HepG2 (cell line): ENCODE measurements around the gene IQGAP3. TPM values are rescaled to one million over a fixed set of nuclear protein-coding genes. Genes with fewer than 3 reads are reported as not detected.

ENCODE experiments used
- CEBPB ChIP-seq: IDR thresholded peaks from 2 replicates; pipeline ENCODE4 v1.6.1; 2011; ENCODE audit warnings: low read depth, low read length, improper control_type of control experiment, borderline replicate concordance
- HHEX ChIP-seq: IDR thresholded peaks from 2 replicates; pipeline ENCODE4 v1.6.1; 2016; ENCODE audit warnings: control low read depth
- JUND ChIP-seq: sonication (generic); formaldehyde crosslinking; IDR thresholded peaks from 2 replicates; pipeline ENCODE4 v1.8.0; 2022; ENCODE audit warnings: mild to moderate bottlenecking, missing genetic modification reagents
- KDM6A ChIP-seq: IDR thresholded peaks from 2 replicates; pipeline ENCODE4 v1.6.1; 2016; ENCODE audit warnings: low read depth
- LCORL ChIP-seq, 2 experiments: fragments of 450-650 bp in 1 of 2; sonication (generic) in 1 of 2; formaldehyde crosslinking in 1 of 2; IDR thresholded peaks; 2 replicates each; pipeline versions ENCODE4 v1.5.0 to v1.6.1; 2017 to 2020; ENCODE audit warnings: antibody characterized with exemption in 1 of 2, missing genetic modification reagents in 1 of 2
- RBAK ChIP-seq: sonication (generic); formaldehyde crosslinking; IDR thresholded peaks from 2 replicates; pipeline ENCODE4 v1.5.1; 2020; ENCODE audit warnings: mild to moderate bottlenecking, missing genetic modification reagents
- REXO4 ChIP-seq: sonication (generic); formaldehyde crosslinking; IDR thresholded peaks from 2 replicates; pipeline ENCODE4 v1.8.0; 2022; ENCODE audit warnings: missing genetic modification reagents, mild to moderate bottlenecking, borderline replicate concordance
- RFXAP ChIP-seq: sonication (generic); formaldehyde crosslinking; IDR thresholded peaks from 2 replicates; pipeline ENCODE4 v1.4.0; 2020; ENCODE audit warnings: missing genetic modification reagents, borderline replicate concordance
- TBL1XR1 ChIP-seq: fragments of 150-350 bp; IDR thresholded peaks from 2 replicates; pipeline ENCODE4 v1.6.1; 2014; ENCODE audit warnings: borderline replicate concordance, low read length; ENCODE audit not compliant: partially characterized antibody
- THAP8 ChIP-seq: sonication (generic); formaldehyde crosslinking; IDR thresholded peaks from 2 replicates; pipeline ENCODE4 v1.5.1; 2020; ENCODE audit warnings: missing genetic modification reagents, mild to moderate bottlenecking, borderline replicate concordance
- ZBTB2 ChIP-seq: sonication (generic); formaldehyde crosslinking; IDR thresholded peaks from 2 replicates; pipeline ENCODE4 v1.8.0; 2022; ENCODE audit warnings: low read depth, missing genetic modification reagents
- ZBTB34 ChIP-seq: sonication (generic); formaldehyde crosslinking; IDR thresholded peaks from 2 replicates; pipeline ENCODE4 v1.8.0; 2022; ENCODE audit warnings: mild to moderate bottlenecking, missing genetic modification reagents
- ZFP36L1 ChIP-seq: sonication (generic); formaldehyde crosslinking; IDR thresholded peaks from 2 replicates; pipeline ENCODE4 v1.8.0; 2022; ENCODE audit warnings: mild to moderate bottlenecking, missing genetic modification reagents, moderate library complexity
- ZNF431 ChIP-seq: sonication (generic); formaldehyde crosslinking; IDR thresholded peaks from 2 replicates; pipeline ENCODE4 v1.9.0; 2022; ENCODE audit warnings: missing genetic modification reagents, low read depth, mild to moderate bottlenecking, borderline replicate concordance
- ZNF704 ChIP-seq: sonication (generic); formaldehyde crosslinking; IDR thresholded peaks from 2 replicates; pipeline ENCODE4 v1.8.1; 2023; ENCODE audit warnings: mild to moderate bottlenecking, inconsistent platforms, moderate library complexity, missing genetic modification reagents, borderline replicate concordance
- ZNF816 ChIP-seq: sonication (generic); formaldehyde crosslinking; IDR thresholded peaks from 2 replicates; pipeline ENCODE4 v1.8.0; 2022; ENCODE audit warnings: missing genetic modification reagents, mild to moderate bottlenecking, borderline replicate concordance
- ZSCAN30 ChIP-seq: sonication (generic); formaldehyde crosslinking; IDR thresholded peaks from 2 replicates; pipeline ENCODE4 v1.5.0; 2020; ENCODE audit warnings: mild to moderate bottlenecking, missing genetic modification reagents
- polyA plus RNA-seq, 8 experiments: library from polyadenylated mRNA; depleted of rRNA in 3 of 8; stranded (reverse) in 7 of 8; unstranded in 1 of 8; fragments of >200 nt; fragmentation: Illumina TruSeq in 4 of 8; extraction: Trizol in 4 of 8; gene quantifications; 2 replicates each; pipeline versions ENCODE4 v1.2.1 to v1.2.3, GENCODE V29; 2011 to 2016; ENCODE audit warnings: low read depth in 4 of 8, missing spikeins in 1 of 8, mixed read lengths in 1 of 8; ENCODE audit not compliant: insufficient read depth in 1 of 8
- total RNA-seq, 5 experiments: library from RNA; depleted of rRNA; stranded (reverse); fragments of >200 nt; fragmentation: Illumina TruSeq; extraction: Trizol; gene quantifications; 2 replicates each; pipeline ENCODE4 v1.2.3, GENCODE V29; 2016; ENCODE audit warnings: low read depth in 1 of 5
- TF ChIP-seq, protein P1 (sequence below): sonication (generic); formaldehyde crosslinking; IDR thresholded peaks from 2 replicates; pipeline ENCODE4 v1.8.0; 2022; ENCODE audit warnings: mild to moderate bottlenecking, missing genetic modification reagents, moderate library complexity
- TF ChIP-seq, protein P2 (sequence below): sonication (generic); formaldehyde crosslinking; IDR thresholded peaks from 2 replicates; pipeline ENCODE4; 2020; ENCODE audit warnings: missing genetic modification reagents, mild to moderate bottlenecking, borderline replicate concordance

Gene IQGAP3
- total and polyA plus RNA-seq, 2 of the 13 experiments (the other 11 are each of a cell fraction or from before 2014, with no cell fraction given), result 13.5 to 14.1 TPM

DNA sequence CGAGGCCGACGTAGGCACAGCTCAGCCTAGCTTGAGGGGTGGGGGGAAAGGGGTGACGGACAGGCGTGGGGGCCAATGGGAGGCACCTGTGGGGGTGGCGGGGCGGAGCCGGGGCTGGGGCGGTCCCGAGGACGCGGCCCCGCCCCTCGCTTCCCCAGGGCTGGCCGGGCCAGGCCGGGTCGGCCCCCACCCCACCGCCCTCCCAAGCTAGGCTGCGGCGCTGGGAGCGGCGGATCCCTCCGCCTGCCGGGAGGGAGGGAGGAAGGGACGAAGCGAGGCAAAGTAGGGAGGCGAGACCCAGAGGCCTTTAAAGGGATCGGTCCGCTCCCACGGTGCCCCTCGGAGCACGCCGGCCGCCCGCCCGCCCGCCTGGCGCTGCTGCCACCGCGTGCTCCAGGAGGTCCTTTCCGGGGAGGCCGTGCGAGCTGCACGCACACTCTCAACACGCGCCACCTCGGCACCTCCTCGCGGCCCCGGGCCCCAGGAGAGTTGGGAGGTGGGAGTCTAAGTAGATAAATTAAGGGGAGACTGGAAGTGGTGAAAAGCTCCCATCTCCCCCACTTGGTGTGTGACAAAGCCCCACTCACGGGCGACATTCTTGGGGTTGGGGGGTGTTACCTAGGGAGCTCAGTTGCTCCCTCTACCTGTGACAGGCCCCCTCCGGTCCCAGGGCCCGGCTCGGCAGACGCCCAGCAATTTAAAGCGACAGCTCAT, 71.4 kb downstream of the IQGAP3 start (continued):
- TF ChIP-seq ZBTB34 (CRISPR knock-in tag), result no peak
- peak; percentile 75; the same call in 1 of the 2 replicates for TF ChIP-seq THAP8 (CRISPR knock-in tag)
- TF ChIP-seq LCORL (IDR thresholded peaks at IDR 0.05), result no peak
- TF ChIP-seq LCORL (CRISPR knock-in tag; IDR thresholded peaks at IDR 0.05), result peak; percentile 90
- no peak for TF ChIP-seq HHEX (CRISPR knock-in tag)
- TF ChIP-seq KDM6A, result no peak
- TF ChIP-seq REXO4 (CRISPR knock-in tag), result 0 out of 2 replicates have a peak, but pooled peaks have one; percentile 28
- TF ChIP-seq ZFP36L1, result peak; percentile 27; the same call in 1 of the 2 replicates
- peak; percentile 24; the same call in 1 of the 2 replicates for TF ChIP-seq RFXAP (CRISPR knock-in tag)
- TF ChIP-seq, protein P1, sequence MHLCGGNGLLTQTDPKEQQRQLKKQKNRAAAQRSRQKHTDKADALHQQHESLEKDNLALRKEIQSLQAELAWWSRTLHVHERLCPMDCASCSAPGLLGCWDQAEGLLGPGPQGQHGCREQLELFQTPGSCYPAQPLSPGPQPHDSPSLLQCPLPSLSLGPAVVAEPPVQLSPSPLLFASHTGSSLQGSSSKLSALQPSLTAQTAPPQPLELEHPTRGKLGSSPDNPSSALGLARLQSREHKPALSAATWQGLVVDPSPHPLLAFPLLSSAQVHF (CRISPR knock-in tag), result no peak
- TF ChIP-seq JUND (CRISPR knock-in tag), result no peak
- TF ChIP-seq ZBTB2 (CRISPR knock-in tag), result peak; percentile 68
- 0 out of 2 replicates have a peak, but pooled peaks have one; percentile 12 for TF ChIP-seq ZNF704 (CRISPR knock-in tag)
- TF ChIP-seq ZSCAN30 (CRISPR knock-in tag), result 0 out of 2 replicates have a peak, but pooled peaks have one; percentile 53
- peak; percentile 82 for TF ChIP-seq ZNF431 (CRISPR knock-in tag)
- no peak for TF ChIP-seq RBAK
- peak; percentile 87; the same call in 1 of the 2 replicates for TF ChIP-seq ZNF816 (CRISPR knock-in tag)
- TF ChIP-seq TBL1XR1, result peak; percentile 31
- TF ChIP-seq CEBPB, result no peak
- TF ChIP-seq, protein P2, sequence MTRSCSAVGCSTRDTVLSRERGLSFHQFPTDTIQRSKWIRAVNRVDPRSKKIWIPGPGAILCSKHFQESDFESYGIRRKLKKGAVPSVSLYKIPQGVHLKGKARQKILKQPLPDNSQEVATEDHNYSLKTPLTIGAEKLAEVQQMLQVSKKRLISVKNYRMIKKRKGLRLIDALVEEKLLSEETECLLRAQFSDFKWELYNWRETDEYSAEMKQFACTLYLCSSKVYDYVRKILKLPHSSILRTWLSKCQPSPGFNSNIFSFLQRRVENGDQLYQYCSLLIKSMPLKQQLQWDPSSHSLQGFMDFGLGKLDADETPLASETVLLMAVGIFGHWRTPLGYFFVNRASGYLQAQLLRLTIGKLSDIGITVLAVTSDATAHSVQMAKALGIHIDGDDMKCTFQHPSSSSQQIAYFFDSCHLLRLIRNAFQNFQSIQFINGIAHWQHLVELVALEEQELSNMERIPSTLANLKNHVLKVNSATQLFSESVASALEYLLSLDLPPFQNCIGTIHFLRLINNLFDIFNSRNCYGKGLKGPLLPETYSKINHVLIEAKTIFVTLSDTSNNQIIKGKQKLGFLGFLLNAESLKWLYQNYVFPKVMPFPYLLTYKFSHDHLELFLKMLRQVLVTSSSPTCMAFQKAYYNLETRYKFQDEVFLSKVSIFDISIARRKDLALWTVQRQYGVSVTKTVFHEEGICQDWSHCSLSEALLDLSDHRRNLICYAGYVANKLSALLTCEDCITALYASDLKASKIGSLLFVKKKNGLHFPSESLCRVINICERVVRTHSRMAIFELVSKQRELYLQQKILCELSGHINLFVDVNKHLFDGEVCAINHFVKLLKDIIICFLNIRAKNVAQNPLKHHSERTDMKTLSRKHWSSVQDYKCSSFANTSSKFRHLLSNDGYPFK (CRISPR knock-in tag), result peak; percentile 91; the same call in 1 of the 2 replicates
